ENCODE measurements around the gene SLCO2A1. TPM values are rescaled to one million over a fixed set of nuclear protein-coding genes. Genes with fewer than 3 reads are reported as not detected.

Gene SLCO2A1
- total and polyA plus RNA-seq, 2 experiments from 2014 or later: 0.31 to 1.0 TPM

- Histone ChIP-seq H3K4me3 (no peak overlapping the region), H3K4me2 (no peak overlapping the region), H3F3A (replicated peaks; ENCODE audit: low read depth) (no peaks in the 10 kb centered on the region), H3K27me3 (ENCODE audit: insufficient read depth) (no peaks in the 10 kb centered on the region), H3K27ac (ENCODE audit: low read depth) (no peak overlapping the region), H3K4me1 (ENCODE audit: insufficient read depth) (no peaks in the 10 kb centered on the region), H2AFZ (no peak overlapping the region), H3K36me3 (ENCODE audit: insufficient read depth) (no peaks in the 10 kb centered on the region), H4K20me1 (replicated peaks; ENCODE audit: insufficient read depth) (no peaks in the 10 kb centered on the region), H3K79me2 (replicated peaks; ENCODE audit: insufficient read depth) (no peaks in the 10 kb centered on the region), H3K9me2 (ENCODE audit: insufficient read depth) (no peaks in the 10 kb centered on the region)
- Mint-ChIP-seq H3K9me3 (no peaks in the 10 kb centered on the region), H3K4me1 (no peaks in the 10 kb centered on the region), H3K36me3 (ENCODE audit: low read depth) (no peaks in the 10 kb centered on the region; the same call in 2 of the 3 replicates), H3K27ac (no peak overlapping the region), H3K4me3 (no peak overlapping the region), H3K27me3 (ENCODE audit: insufficient read depth, low read depth, poor library complexity) (peaks cover 8% of the 10 kb centered on the region)
- no peak for DNase-seq (ENCODE audit: low spot score)
- ATAC-seq: no peak
- TF ChIP-seq EZH2 (IDR thresholded peaks at IDR 0.05; ENCODE audit: low read depth, unreplicated experiment) (no peak), STAT1 (IDR thresholded peaks at IDR 0.05; ENCODE audit: unreplicated experiment) (no peak), POLR2AphosphoS5 (IDR thresholded peaks at IDR 0.05; ENCODE audit: low read depth) (no peak), JUNB (IDR thresholded peaks at IDR 0.05; ENCODE audit: unreplicated experiment) (no peak), EZH2phosphoT487 (IDR thresholded peaks at IDR 0.05; ENCODE audit: unreplicated experiment) (no peak), ZNF331 (CRISPR knock-in tag; IDR thresholded peaks at IDR 0.05; ENCODE audit: low read depth) (no peak), CTCF (conservative IDR thresholded peaks at IDR 0.05; ENCODE audit: low read depth in 2 of 2) (no peak), ZNF462 (CRISPR knock-in tag; IDR thresholded peaks at IDR 0.05) (no peak), NANOG (IDR thresholded peaks at IDR 0.05; ENCODE audit: borderline replicate concordance) (no peak), ZNF114 (CRISPR knock-in tag; IDR thresholded peaks at IDR 0.05) (no peak), REST (IDR thresholded peaks at IDR 0.05; ENCODE audit: unreplicated experiment) (no peak), CREB1 (CRISPR knock-in tag; IDR thresholded peaks at IDR 0.05; ENCODE audit: low read depth) (no peak)
- TF ChIP-seq, protein P1, sequence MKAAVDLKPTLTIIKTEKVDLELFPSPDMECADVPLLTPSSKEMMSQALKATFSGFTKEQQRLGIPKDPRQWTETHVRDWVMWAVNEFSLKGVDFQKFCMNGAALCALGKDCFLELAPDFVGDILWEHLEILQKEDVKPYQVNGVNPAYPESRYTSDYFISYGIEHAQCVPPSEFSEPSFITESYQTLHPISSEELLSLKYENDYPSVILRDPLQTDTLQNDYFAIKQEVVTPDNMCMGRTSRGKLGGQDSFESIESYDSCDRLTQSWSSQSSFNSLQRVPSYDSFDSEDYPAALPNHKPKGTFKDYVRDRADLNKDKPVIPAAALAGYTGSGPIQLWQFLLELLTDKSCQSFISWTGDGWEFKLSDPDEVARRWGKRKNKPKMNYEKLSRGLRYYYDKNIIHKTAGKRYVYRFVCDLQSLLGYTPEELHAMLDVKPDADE (IDR thresholded peaks at IDR 0.05): no peak
These were observed 44.5 kb upstream of the SLCO2A1 start for GRCh38 chr3:134074001-134074789.

Data from GM23338 (cell line).